ENCODE measurements around the gene MTSS2. TPM values are rescaled to one million over a fixed set of nuclear protein-coding genes. Genes with fewer than 3 reads are reported as not detected.

The MTSS2 gene
- total and polyA plus RNA-seq, 2 of the 8 experiments (the other 6 are each of a cell fraction or from before 2014, with no cell fraction given) = 23.3 to 36.7 TPM

Other genes with a start within 250 kb of the MTSS2 start
- gene ST3GAL2, start 247.0 kb downstream of the MTSS2 start, total RNA-seq (2021; fragmentation: NEBNext Ultra II Directional; extraction: Animal tissue kit (Norgen Biotek cat#: 25700)) = 39.3 and 39.7 TPM in 2 replicates
- gene ST3GAL2, start 247.0 kb downstream of the MTSS2 start, polyA plus RNA-seq (2011; rRNA removed) = 14.4 and 30.5 TPM in 2 replicates
- gene FCSK, start 231.5 kb downstream of the MTSS2 start, total RNA-seq (2021; fragmentation: NEBNext Ultra II Directional; extraction: Animal tissue kit (Norgen Biotek cat#: 25700)) = 3.4 and 4.6 TPM in 2 replicates
- 5.1 and 5.5 TPM in 2 replicates for gene FCSK, start 231.5 kb downstream of the MTSS2 start, polyA plus RNA-seq (2011; rRNA removed)
- gene COG4, start 162.5 kb downstream of the MTSS2 start, total RNA-seq (2021; fragmentation: NEBNext Ultra II Directional; extraction: Animal tissue kit (Norgen Biotek cat#: 25700)) = 46.1 and 52.2 TPM in 2 replicates
- 50.2 and 54.7 TPM in 2 replicates for gene COG4, start 162.5 kb downstream of the MTSS2 start, polyA plus RNA-seq (2011; rRNA removed)
- 513 and 521 TPM in 2 replicates for gene SF3B3, start 162.2 kb downstream of the MTSS2 start, total RNA-seq (2021; fragmentation: NEBNext Ultra II Directional; extraction: Animal tissue kit (Norgen Biotek cat#: 25700))
- 241 and 261 TPM in 2 replicates for gene SF3B3, start 162.2 kb downstream of the MTSS2 start, polyA plus RNA-seq (2011; rRNA removed)
- 4.0 and 4.6 TPM in 2 replicates for gene IL34, start 39.5 kb downstream of the MTSS2 start, total RNA-seq (2021; fragmentation: NEBNext Ultra II Directional; extraction: Animal tissue kit (Norgen Biotek cat#: 25700))
- 5.6 and 8.0 TPM in 2 replicates for gene IL34, start 39.5 kb downstream of the MTSS2 start, polyA plus RNA-seq (2011; rRNA removed)
- 52.8 and 56.0 TPM in 2 replicates for gene VAC14, start 115.1 kb upstream of the MTSS2 start, total RNA-seq (2021; fragmentation: NEBNext Ultra II Directional; extraction: Animal tissue kit (Norgen Biotek cat#: 25700))
- gene VAC14, start 115.1 kb upstream of the MTSS2 start, polyA plus RNA-seq (2011; rRNA removed) = 108 and 113 TPM in 2 replicates

Measured in H1 (cell line).